Stimulated activated CD4-positive, alpha-beta T cell treated with anti-CD3 and anti-CD28 coated beads, Interleukin-2, amount 100 ng/mL, for 48 hours (primary cell): ENCODE results near the gene SMPD3.
A peak's percentile ranks its signal among the peaks of the same experiment; 100 is the strongest.
"Not testable (repeated sequence)": the region's sequence is repeated elsewhere in the genome, so short reads cannot be mapped to it uniquely, and the experiment has no call there.

Experiments used
- DNase-seq, 2 donors: peaks; one replicate each; pipeline ENCODE4 v3.0.0-alpha.2; 2020

The SMPD3 gene

GRCh38 chr16:68448360-68448970 is at the start of gene SMPD3:
TSS of gene SMPD3 (minus strand) at chr16:68448508. CDS start at chr16:68372181, 76,327 bp downstream.
- DNase-seq, result peak; percentile 94 to 96

GRCh38 chr16:68496689-68497088 is 48.4 kb upstream of the SMPD3 start:
- DNase-seq, result no peak

- DNase-seq, result not testable (repeated sequence)
Observed at GRCh38 chr16:68494261-68494660, 46.0 kb upstream of the SMPD3 start.

GRCh38 chr16:68493412-68494070 is 45.2 kb upstream of the SMPD3 start:
- DNase-seq, result no peak

GRCh38 chr16:68492543-68493411 is 44.5 kb upstream of the SMPD3 start:
- DNase-seq, result no peak

GRCh38 chr16:68492151-68492542 is 43.8 kb upstream of the SMPD3 start:
- no peak for DNase-seq

GRCh38 chr16:68491576-68491950 is 43.3 kb upstream of the SMPD3 start:
- no peak for DNase-seq

GRCh38 chr16:68490829-68491575 is 42.7 kb upstream of the SMPD3 start:
- no peak for DNase-seq

- no peak for DNase-seq
Observed at GRCh38 chr16:68490358-68490757, 42.0 kb upstream of the SMPD3 start.

GRCh38 chr16:68488554-68488953 is 40.2 kb upstream of the SMPD3 start:
- no peak for DNase-seq

GRCh38 chr16:68487669-68488068 is 39.4 kb upstream of the SMPD3 start:
- no peak for DNase-seq

- DNase-seq, result no peak
Observed at GRCh38 chr16:68487203-68487514, 38.9 kb upstream of the SMPD3 start.

- DNase-seq, result no peak
Observed at GRCh38 chr16:68486502-68487202, 38.3 kb upstream of the SMPD3 start.

GRCh38 chr16:68481636-68482035 is 33.3 kb upstream of the SMPD3 start:
- no peak for DNase-seq

- no peak for DNase-seq
Observed at GRCh38 chr16:68480084-68480995, 32.0 kb upstream of the SMPD3 start.

GRCh38 chr16:68479271-68479670 is 31.0 kb upstream of the SMPD3 start:
- DNase-seq, result no peak

GRCh38 chr16:68478526-68479250 is 30.4 kb upstream of the SMPD3 start:
- DNase-seq, result no peak

GRCh38 chr16:68475071-68475470 is 26.8 kb upstream of the SMPD3 start:
- no peak for DNase-seq

GRCh38 chr16:68473358-68474070 is 25.2 kb upstream of the SMPD3 start:
- no peak for DNase-seq

- DNase-seq, result no peak
Observed at GRCh38 chr16:68472581-68472980, 24.3 kb upstream of the SMPD3 start.
